Esophagus (tissue), 2 donors: Measurements from ENCODE around the gene PRR4. TPM values are rescaled to one million over a fixed set of nuclear protein-coding genes. Genes with fewer than 3 reads are reported as not detected.

Experiments used
- H3K27ac ChIP-seq, 2 donors: one replicate each; pipeline ENCODE4 v1.5.1; 2013; ENCODE audit warnings: low read depth in 2 of 2, mild to moderate bottlenecking in 2 of 2, inconsistent platforms in 1 of 2, low read length in 1 of 2, moderate library complexity in 1 of 2
- H3K27me3 ChIP-seq, 2 donors: one replicate each; pipeline ENCODE4 v1.6.1; 2013; ENCODE audit warnings: low read length in 2 of 2, control low read depth in 1 of 2, mild to moderate bottlenecking in 1 of 2; ENCODE audit not compliant: insufficient read depth in 2 of 2, control insufficient read depth in 1 of 2
- H3K36me3 ChIP-seq, 2 donors: one replicate each; pipeline ENCODE4 v1.6.1; 2013; ENCODE audit warnings: low read length in 1 of 2; ENCODE audit not compliant: control insufficient read depth in 2 of 2, insufficient read depth in 2 of 2
- H3K4me1 ChIP-seq, 2 donors: one replicate each; pipeline ENCODE4 v1.6.1; 2013; ENCODE audit warnings: low read length in 1 of 2; ENCODE audit not compliant: control insufficient read depth in 2 of 2, insufficient read depth in 2 of 2
- H3K4me3 ChIP-seq, 2 donors: one replicate each; pipeline ENCODE4 v1.5.1; 2013; ENCODE audit warnings: low read length in 2 of 2, mild to moderate bottlenecking in 2 of 2, low read depth in 1 of 2, moderate library complexity in 1 of 2
- H3K9me3 ChIP-seq, 2 donors: one replicate each; pipeline ENCODE4 v1.6.1; 2013; ENCODE audit warnings: mild to moderate bottlenecking in 2 of 2, low read depth in 1 of 2, low read length in 1 of 2, moderate library complexity in 1 of 2; ENCODE audit not compliant: control insufficient read depth in 2 of 2, insufficient read depth in 1 of 2
- WGBS, 2 donors: extraction: QIAGEN DNeasy Blood & Tissue Kit; methylation state at CpG; one replicate each; pipeline ENCODE4 v1.1.7; 2013; 5-methylcytosine and 5-hydroxymethylcytosine counted together
- polyA plus RNA-seq, 2 donors: library from polyadenylated mRNA; stranded (reverse); fragments of 200-250 nt; gene quantifications; one replicate each; pipeline ENCODE4 v1.2.3, GENCODE V29; 2013
- donor health status: healthy with polysubstance abuse.
- donor health status: Bipolar disorder and iron deficiency.

PRR4 gene, protein sequence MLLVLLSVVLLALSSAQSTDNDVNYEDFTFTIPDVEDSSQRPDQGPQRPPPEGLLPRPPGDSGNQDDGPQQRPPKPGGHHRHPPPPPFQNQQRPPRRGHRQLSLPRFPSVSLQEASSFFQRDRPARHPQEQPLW
- 1 to 10 TPM; 2.1 to 3.3 TPM for polyA plus RNA-seq

GRCh38 chr12:10849425-10849878, at the start of gene PRR4:
Gene PRR4 (minus strand): TSS chr12:10849475. CDS start chr12:10849437, 38 bp downstream.
- H3K36me3 ChIP-seq, result peaks cover 0 to 7% of the 10 kb centered on the region in 2 donors
- no peak within 1 kb of the TSS for H3K4me3 ChIP-seq
- no peak within 1 kb of the TSS for H3K27ac ChIP-seq
- peaks cover 0 to 2% of the 10 kb centered on the region in 2 donors for H3K9me3 ChIP-seq
- 82 to 85% methylated on average over 4 of the region's 4 CpGs for WGBS, 2 donors
- H3K27me3 ChIP-seq, result no peaks in the 10 kb centered on the region
- H3K4me1 ChIP-seq, result no peaks in the 10 kb centered on the region

DNA sequence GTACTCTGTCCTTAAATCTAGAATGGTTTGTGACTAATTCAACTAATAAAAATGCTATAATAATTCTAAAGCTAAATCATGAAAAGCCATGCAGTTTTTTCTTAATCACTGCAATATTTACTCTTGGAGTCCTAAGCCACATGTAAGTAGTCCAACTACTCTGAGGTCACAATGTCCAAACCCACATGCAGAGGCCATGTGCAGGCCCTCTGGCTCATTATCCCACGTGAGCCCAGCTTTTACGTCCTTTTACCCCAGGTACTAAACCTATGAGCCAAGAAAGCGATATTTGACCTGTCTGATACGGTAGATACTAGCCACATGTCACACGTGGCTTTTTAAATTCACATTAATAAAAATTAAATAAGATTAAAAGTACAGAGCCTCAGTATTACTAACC, 47.6 kb upstream of the PRR4 start:
- H3K36me3 ChIP-seq, result no peaks in the 10 kb centered on the region
- H3K9me3 ChIP-seq, result no peaks in the 10 kb centered on the region
- H3K27me3 ChIP-seq, result no peaks in the 10 kb centered on the region
- 95 to 96% methylated on average over 5 of the region's 5 CpGs for WGBS, 2 donors
- H3K27ac ChIP-seq, result no peak overlapping the region
- H3K4me1 ChIP-seq, result peaks cover 0 to 3% of the 10 kb centered on the region in 2 donors
- H3K4me3 ChIP-seq, result no peak overlapping the region

- Histone ChIP-seq H3K9me3 (no peaks in the 10 kb centered on the region), H3K4me1 (no peaks in the 10 kb centered on the region), H3K27ac (no peak overlapping the region), H3K27me3 (no peaks in the 10 kb centered on the region), H3K4me3 (no peak overlapping the region), H3K36me3 (no peaks in the 10 kb centered on the region)
- WGBS, 2 donors, result 74 to 90% methylated on average over 2 of the region's 2 CpGs
Observed at GRCh38 chr12:10891937-10892336, 42.7 kb upstream of the PRR4 start.

DNA sequence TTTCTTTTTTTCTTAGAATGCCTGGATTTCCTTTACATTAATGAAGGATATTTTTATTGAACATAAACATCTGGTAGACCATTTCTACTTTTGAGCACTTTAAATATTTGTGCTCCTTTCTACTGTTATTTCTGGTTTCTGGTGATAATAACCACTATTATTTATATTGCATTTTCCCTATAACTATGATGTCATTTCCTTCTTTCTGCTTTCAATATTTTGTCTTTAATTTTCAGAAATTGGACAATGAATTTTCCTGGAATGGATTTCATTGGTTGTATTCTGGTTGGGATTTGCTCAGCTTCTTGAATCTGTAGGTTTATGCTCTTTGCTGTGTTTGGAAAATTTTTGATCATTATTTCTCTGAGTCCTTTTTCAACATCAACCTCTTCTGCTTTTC, 40.0 kb upstream of the PRR4 start:
- Histone ChIP-seq H3K4me3 (no peak overlapping the region), H3K27me3 (no peaks in the 10 kb centered on the region), H3K9me3 (no peaks in the 10 kb centered on the region), H3K27ac (no peak overlapping the region), H3K36me3 (no peaks in the 10 kb centered on the region), H3K4me1 (no peaks in the 10 kb centered on the region)

- no peak within 1 kb of the TSS for H3K27ac ChIP-seq
- H3K36me3 ChIP-seq, result no peaks in the 10 kb centered on the region
- no peaks in the 10 kb centered on the region for H3K4me1 ChIP-seq
- no peaks in the 10 kb centered on the region for H3K27me3 ChIP-seq
- no peak within 1 kb of the TSS for H3K4me3 ChIP-seq
- H3K9me3 ChIP-seq, result no peaks in the 10 kb centered on the region
- 93 to 95% methylated on average over 6 of the region's 6 CpGs for WGBS, 2 donors
Observed at GRCh38 chr12:10884086-10884725, 34.9 kb upstream of the PRR4 start, which contains the start of gene PRH1. Gene PRH1 (minus strand): TSS chr12:10884255. CDS start chr12:10884217, 38 bp downstream.

DNA sequence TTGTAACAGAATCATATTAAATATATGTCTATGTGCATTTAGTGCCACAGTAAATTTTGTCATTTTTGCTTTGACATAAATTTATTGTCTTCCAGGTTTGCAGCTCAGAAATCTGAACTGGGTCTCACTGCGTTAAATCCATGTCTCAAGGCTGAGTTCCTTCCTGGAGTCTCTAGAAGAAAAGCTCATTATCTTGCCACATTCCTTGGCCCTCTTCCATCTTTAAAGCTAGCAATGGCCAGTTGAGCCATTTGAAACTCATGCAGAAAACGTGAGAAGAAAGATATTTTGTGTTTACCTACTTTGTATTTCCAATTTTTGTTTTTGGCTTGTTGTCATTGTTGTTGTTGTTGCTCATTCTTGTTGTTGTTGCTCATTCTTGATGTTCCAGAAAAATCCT, 24.1 kb upstream of the PRR4 start:
- Histone ChIP-seq H3K9me3 (no peaks in the 10 kb centered on the region), H3K27ac (no peak overlapping the region), H3K4me3 (no peak overlapping the region), H3K36me3 (peaks cover 0 to 2% of the 10 kb centered on the region in 2 donors), H3K27me3 (no peaks in the 10 kb centered on the region), H3K4me1 (no peaks in the 10 kb centered on the region)
- WGBS, 2 donors, result 45 to 57% methylated on average over 2 of the region's 2 CpGs

- Histone ChIP-seq H3K27ac (no peak overlapping the region), H3K36me3 (no peaks in the 10 kb centered on the region), H3K9me3 (no peaks in the 10 kb centered on the region), H3K4me3 (no peak overlapping the region), H3K4me1 (no peaks in the 10 kb centered on the region), H3K27me3 (no peaks in the 10 kb centered on the region)
- WGBS, 2 donors, result 70 to 81% methylated on average over 2 of the region's 2 CpGs
Observed at GRCh38 chr12:10867381-10867780, 18.1 kb upstream of the PRR4 start.

GRCh38 chr12:10863512-10864218, 14.4 kb upstream of the PRR4 start:
- H3K9me3 ChIP-seq, result peaks cover 0 to 3% of the 10 kb centered on the region in 2 donors
- no peaks in the 10 kb centered on the region for H3K4me1 ChIP-seq
- peaks cover 0 to 1% of the 10 kb centered on the region in 2 donors for H3K36me3 ChIP-seq
- H3K27ac ChIP-seq, result no peak overlapping the region
- WGBS, 2 donors, result 91 to 93% methylated on average over 2 of the region's 2 CpGs
- no peaks in the 10 kb centered on the region for H3K27me3 ChIP-seq
- no peak overlapping the region for H3K4me3 ChIP-seq

- H3K27me3 ChIP-seq, result no peaks in the 10 kb centered on the region
- H3K9me3 ChIP-seq, result peaks cover 6 to 8% of the 10 kb centered on the region in 2 donors
- no peaks in the 10 kb centered on the region for H3K4me1 ChIP-seq
- no peak overlapping the region for H3K4me3 ChIP-seq
- 72 to 94% methylated on average over 2 of the region's 2 CpGs for WGBS, 2 donors
- H3K27ac ChIP-seq, result no peak overlapping the region
- H3K36me3 ChIP-seq, result peaks cover 2 to 6% of the 10 kb centered on the region in 2 donors
Observed at GRCh38 chr12:10861366-10861765, 12.1 kb upstream of the PRR4 start.
